HG02798 (cell line): ENCODE data around the gene DNER.
"Not testable (repeated sequence)": the region's sequence is repeated elsewhere in the genome, so short reads cannot be mapped to it uniquely, and the experiment has no call there.

Experiments
- ATAC-seq: cut with Tn5 transposase; IDR thresholded peaks from one replicate; pipeline ENCODE4 v1.9.1; 2021; ENCODE audit warnings: mild to moderate bottlenecking; ENCODE audit not compliant: unreplicated experiment, poor library complexity

The DNER gene

DNA sequence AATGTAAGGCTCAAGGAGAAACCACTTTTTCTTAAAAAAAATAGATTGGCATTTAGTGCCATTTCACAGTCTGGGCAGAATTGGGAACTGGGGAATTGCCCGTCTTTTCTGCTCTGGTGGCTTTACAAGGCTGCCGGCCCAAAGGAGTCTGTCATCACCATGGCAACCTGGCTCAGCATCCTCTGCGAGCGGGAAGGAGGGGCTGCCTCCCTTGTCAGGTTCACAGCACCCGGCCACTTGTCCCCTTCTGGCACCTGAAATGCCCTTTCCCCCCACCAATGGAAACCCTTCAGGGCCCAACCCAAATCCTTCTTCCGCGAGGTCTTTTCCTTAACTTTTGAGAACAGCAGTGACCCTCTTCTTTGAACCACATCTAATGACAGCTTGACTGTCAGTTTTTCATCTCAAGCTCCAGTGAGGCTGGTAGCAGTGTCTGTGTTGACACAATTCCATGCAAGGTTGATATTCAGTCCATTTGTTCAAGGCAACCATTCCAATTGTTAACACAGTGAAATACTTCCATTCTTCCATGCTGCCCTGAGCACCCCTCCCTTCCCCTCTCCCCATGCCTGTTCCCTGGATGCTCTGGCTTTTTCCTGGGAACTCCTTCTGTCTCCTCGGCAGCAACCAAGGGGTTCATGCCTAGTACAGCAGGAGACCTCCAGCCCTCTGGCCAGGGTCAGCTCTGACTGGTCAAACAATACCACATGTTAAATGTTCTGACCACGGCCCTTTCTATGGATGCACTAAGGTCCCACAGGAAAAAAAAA is 79.6 kb downstream of the DNER start:
- ATAC-seq, result no peak

DNA sequence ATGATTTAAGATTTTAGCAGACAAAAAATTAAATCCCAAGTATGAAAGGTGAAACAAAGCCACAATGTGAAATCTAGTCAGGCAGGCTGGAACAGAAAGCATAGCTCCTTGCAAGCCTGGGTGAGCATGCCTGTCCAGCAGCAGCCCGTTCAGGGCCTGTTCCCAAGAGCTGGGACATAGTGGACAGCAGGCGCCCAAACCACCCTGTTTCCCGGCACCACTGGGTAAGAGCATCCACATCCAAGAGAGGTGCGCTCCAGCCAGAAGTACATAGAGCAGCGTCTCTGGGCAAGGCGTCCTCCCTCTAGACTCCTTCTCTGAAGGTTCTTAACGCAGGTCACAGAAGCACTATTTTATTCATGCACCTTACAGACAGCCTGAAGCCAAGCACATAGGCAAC is 80.8 kb downstream of the DNER start:
- ATAC-seq, result no peak

DNA sequence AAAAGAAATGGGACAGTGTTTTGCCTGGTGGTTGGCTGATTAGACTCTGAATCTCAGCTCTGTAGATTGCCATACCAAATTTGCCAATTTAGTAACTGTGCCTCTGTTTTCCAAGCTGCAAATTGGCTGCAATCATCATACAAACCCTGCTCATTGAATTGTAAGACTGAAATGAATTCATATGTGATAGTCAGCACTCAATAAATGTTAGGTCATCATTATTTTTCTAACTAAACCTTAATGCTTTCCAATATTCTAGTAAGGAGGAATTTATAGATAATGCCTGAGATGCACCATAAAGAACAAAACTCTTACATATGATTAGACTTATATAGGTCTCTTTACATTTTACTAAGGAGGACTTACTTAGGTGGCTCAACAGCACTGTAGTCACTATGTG is 85.3 kb downstream of the DNER start:
- no peak for ATAC-seq

DNA sequence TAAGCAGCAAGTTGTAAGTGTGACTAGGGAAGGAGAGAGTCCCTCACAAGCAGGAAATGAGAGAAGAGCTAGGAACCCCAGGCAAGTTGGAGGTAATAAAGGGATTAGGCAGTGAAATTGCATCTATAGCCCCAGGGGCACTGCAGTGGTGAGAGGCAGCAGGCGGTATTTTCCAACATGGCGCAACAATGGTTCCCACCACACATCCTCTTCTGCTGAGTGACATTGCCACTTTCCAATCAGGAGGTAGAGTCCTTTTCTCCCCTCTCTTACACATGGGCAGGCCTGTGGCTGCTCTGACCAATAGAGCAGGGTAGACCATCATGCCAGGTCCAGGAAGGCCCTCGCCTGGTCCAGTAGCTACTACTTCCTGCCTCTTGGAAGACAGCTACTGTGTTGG is 86.6 kb downstream of the DNER start:
- no peak for ATAC-seq

DNA sequence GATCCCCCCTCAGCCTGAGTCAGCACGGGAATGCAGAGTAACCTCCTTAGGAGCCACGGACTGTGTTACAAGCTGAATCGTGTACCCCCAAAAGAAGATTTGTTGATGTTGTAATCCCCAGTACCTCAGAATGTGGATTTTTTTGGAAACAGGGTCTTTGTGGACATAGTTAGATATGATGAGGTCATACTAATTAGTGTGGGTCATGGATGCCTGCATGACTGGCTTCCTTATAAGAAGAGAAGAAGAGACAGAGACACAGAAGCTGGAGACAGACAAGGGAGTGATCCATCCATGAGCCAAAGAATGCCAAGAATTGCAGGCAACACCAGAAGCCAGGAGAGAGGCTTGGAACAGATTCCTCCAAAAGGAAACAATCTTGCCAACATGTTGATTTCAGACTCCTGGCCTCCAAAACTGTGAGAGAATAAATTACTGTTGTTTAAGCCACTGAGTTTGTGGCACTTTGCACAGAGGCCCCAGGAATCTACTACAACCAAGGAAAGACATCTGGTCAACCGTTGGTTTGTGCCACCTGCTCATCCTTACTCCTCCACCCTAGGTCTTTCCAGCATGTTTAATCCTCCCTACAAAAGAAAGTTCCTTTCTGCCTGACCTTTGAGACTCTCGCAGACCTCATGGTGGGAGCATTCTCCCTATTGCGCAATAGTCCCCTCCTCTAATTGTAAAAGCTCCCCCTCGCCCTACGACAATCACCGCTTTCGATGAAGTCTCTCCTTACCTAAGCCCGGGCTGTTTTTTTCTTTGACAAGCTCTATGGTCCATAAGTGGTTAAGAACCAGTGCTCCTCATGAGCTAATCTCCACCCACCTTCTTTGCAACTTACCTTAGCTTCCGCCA is 91.6 kb downstream of the DNER start:
- no peak for ATAC-seq

DNA sequence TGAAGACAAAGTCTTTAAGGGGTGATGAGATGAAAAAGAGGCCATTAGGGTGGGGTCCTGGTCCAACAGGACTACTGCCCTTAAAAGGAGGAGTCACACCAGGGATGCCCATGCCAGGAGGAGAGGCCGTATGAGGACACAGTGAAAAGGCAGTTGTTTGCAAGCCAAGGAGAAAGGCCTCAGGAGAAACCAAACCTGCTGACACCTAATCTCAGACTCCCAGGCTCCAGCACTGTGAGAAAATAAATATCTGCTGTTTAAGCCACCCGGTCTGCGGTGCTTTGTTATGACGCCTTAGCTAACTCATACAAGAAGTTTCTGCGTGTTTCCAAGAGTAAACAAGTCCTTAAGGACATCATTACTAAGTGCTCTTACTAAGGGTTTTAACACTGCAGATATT is 93.6 kb downstream of the DNER start:
- ATAC-seq, result no peak

DNA sequence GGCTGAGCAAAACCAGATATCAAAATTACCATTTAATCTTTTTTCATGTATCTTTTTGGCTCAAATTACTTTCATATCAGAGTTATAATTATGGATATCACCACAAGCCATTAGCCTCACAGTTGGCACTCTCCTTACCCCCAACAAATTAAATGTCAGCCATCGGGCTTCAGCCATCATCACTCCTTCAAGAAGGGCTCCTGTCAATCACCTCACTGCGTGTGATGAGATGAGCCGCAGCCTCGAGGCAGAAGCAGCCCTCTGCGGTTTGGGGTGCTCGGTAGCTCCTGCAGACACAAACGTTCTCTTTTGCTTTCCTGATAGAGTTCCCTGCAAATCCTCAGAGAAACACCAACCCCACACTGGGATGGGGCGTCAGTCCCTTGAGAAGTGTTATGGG is 94.1 kb downstream of the DNER start:
- no peak for ATAC-seq

DNA sequence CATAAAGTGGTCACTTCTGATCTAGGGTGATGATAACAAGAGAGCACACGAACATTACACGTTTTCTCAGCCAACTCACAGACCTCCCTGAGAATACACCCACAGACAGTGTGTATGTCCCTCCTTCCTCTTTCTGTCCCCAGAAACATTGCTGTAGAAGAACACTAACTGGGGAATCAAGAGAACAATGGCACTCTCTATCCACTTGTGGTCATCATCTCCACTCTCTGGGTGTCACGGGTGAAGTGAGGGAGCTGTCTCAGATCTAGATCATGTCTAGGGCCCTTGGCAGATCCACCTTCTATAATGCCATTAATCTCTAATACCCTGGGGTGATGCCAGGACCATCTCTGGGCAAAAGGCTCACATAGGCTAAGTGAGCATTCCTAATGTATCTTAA is 97.9 kb downstream of the DNER start:
- no peak for ATAC-seq

DNA sequence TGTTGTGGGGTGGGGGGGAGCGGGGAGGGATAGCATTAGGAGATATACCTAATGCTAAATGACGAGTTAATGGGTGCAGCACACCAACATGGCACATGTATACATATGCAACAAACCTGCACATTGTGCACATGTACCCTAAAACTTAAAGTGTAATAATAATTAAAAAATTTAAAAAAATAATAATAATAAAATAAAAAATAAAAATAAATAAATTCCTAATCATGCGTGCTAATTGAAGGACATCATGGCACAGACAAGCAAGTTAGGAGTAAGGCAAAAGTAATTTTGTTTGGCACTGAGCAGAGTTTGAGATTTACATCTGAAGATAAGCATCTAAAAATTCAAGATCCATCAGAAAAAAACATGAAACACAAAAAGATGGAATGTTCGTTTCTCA is 100.3 kb downstream of the DNER start:
- ATAC-seq, result not testable (repeated sequence)

DNA sequence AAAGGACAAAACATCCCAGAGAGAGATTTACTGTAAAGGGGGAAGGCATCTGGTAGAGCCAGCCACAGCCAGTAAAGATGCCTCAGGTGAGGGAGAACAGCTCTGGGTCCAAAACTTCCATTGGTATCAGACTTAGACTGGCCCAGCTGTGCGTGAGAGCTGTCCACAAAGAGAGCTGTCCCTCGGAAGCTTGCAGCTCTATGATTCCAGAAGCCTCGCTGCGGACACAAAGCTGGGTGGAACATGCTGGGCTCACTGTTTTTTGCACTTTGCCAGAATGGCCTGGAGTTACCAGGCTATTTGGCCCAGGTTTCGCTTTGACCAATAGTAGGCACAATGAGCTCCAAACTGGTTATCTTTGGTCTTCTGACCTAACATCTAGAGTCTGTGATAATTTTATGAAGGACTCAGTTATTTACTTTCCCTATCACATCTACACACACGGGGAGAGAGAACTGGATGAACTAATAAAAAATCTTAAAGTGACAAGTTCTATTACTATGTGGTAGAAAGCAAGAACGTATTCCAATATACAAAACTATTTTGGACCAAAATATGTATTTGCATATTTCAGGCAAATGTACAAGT is 101.9 kb downstream of the DNER start:
- ATAC-seq, result no peak

DNA sequence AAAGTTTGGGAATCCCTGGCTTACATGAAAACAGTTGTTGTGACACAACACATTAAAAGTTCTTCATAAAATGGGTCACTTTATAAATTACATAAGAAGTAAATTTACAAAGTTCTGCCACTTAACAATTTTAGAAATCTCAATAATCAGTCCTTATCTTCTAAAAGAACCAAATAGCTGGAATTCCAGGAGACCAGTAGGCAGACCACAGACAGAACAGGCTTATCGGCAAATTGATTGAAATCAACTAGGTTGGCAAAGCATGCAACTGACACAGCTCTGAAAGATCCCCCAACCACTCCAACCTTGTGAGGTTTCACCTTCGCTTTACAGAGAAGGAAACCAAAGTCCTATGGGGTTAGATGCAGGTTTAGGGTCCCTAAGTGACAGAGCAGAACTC is 103.0 kb downstream of the DNER start:
- ATAC-seq, result no peak

DNA sequence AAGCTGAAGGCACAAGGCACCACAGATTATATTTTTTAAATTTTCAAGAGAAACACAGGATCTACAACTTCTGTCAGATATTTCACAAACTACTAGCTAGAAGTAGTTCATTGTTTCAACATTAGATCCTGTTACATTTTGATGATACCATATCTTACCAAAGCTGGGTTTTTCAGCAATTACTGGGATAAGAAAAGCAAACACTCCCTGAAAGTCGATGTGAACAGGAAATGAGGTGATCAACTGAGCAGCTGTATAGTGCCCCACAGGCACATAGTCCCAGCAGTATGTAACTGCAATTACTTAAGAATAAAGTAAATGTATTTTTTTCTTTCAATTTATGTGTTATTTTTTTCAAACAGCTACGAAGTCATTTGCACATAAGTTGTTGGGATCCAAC is 103.5 kb downstream of the DNER start:
- no peak for ATAC-seq

DNA sequence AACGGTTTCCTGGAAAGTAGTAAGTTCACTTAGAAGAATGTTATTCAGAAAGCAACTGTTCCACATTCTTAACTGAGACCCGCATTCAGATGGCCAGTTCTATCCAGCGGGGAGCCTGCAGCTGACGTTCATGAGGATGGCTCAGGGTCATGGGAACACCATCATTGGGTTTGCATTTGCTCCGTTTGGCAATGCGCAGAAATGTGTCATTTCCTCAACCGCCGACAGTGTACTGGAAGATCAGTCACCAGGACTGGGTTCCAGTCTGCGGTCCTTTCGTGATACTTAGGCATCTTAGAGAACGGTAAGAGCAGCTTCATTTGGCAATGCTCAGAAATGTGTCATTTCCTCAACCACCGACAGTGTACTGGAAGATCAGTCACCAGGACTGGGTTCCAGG is 104.0 kb downstream of the DNER start:
- no peak for ATAC-seq

DNA sequence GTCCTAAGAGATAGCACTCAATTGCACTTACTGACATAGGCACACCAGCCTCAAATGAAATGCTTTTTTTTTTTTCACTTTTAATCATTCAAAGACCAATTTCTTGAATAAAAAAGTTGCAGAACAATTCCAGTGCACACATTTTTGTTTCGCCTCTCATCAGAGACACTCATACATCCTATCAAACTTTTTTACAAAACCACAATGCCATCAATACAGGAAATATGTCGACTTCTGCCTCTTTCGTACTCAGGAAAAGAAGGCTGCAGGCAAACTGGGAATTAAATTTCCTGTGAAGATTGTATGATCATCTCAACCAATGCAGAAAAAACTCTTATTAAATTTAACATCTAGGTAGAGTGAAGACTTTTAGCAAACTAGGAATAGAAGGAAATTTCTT is 112.4 kb downstream of the DNER start:
- ATAC-seq, result no peak

DNA sequence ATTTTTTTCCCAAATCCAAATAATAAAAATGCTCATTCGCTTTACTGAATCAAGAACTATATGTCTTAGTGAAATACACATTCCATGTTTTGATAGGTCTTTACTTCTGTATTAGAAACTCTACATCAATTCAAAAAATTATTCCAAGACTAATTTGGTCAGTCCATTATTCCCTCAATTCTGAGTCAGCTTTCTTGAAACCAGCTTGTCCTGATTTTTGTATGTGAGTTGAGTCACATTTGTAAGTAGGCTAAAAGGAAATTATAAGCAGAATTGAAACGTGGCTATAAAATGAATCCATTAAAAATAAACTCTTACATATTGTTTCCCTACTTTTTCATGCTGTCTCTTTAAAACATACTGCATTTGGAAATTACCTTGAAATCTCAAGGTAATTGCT is 113.0 kb downstream of the DNER start:
- no peak for ATAC-seq

DNA sequence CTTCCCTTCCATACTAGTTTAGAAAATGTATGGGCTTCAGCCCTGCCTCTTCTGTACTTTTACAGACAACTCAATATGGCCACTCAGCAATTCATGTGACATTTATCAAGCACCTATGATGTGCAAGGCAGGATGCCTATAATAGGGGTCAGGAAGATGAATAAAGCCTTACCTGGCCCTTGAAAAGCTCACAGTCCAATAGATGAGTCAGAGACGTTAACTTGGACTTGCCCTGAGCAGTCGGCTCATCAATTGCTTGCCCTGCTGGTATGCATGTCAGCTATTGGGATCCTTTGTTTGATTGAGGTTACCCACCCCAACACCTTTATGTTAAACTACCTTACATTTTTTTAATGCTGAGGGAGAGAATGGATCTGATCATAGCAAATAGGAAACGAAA is 116.1 kb downstream of the DNER start:
- ATAC-seq, result no peak

DNA sequence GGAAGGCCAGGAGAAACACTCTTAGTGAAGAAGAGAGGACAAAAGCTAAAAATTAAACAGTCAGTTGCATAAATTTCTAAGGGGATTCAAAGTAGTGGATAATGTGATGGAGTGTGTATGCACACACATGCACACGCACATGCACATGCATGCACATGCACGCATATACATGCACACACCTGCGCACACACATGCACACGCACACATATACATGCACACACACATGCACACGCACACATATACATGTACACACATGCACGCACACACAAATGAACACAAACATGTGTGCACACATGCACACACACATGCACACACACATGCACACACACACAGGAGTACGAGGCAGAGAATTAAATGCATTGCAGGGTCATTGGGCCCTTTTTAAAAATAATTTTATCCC is 117.6 kb downstream of the DNER start:
- no peak for ATAC-seq

DNA sequence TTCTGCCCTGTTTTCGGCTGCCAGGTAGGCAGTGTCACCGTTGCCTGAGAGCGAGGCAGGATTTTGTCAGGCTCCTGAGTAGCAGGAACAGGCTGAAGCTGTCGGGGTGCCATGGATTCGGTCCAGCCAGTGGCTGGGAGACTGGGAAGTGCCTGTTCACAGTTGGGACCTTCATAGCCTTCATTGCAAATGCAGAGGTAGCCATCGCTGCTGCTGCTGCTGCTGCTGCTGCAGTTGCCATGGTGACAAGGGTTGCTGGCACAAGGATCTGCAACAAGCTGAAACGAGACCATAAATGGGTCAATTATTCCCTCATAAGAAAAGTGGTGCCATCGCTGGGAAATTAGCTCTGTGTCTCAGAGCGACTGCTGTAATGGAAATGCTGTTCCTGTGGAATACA is 122.7 kb downstream of the DNER start:
- no peak for ATAC-seq

DNA sequence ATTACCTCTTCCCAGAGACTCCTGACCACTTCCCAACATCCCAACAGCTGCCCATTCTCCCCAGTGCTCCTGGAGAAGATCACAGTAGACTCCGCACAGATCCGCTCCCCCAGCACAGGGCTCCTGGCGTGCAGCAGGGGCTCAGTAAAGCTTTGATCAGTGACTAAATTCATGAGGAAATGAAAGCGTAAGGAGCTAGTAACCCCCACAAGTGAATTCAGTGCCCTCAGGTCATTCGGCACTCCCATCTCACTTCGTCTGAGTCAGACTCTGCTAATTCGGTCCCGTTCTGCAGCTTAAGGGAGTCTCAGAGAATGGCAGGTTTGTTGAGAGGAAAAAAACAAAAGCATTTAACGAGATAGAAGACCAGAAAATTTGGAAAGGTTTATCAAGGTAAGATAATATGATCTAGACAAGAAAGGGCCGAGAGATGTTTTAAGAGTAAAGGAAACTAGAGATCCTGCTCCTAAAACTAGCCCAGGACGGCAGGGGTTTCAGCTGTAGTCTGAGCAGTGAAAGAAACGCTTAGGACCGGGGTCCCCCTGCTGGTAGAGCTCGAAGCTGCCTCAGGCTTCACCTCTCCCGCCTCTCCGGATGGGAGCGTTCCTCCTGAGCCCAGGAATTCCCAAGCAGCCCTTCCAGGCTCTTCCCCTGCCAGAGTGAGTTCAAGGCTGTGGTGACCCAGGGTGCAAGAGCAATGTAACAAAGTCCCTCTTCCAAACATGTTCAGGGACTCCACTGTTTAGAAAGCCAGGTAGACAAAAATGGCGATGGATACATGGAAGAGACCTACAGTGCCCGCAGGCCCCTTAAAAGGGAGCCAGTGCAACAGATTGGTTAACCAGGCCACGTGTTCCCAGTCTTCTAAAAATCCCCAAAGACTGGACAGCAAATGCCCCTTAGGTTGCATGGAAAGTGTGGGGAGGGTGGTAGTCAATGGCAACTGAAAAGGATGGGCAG is 127.3 kb downstream of the DNER start:
- peak; percentile 90 for ATAC-seq

DNA sequence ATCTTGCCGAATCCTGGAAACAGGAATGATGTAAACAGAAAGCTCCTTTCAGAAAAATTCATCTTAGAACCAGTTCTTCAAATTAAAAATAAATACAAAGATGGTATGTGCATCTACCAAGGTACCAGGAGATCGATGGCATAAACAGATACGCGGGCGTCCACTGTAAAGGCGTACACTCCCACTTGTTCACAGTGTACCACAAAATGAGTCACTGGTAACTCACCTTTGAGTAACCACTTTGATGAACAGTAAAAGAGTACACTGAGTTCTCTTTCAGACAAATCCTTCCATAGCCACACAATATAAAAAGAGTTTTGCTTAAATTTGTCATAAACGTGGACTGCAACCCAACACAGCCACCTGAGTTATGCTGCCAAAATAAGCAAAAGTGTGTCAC is 128.3 kb downstream of the DNER start:
- no peak for ATAC-seq
